ENCODE results near the gene INPP5D.

DNA sequence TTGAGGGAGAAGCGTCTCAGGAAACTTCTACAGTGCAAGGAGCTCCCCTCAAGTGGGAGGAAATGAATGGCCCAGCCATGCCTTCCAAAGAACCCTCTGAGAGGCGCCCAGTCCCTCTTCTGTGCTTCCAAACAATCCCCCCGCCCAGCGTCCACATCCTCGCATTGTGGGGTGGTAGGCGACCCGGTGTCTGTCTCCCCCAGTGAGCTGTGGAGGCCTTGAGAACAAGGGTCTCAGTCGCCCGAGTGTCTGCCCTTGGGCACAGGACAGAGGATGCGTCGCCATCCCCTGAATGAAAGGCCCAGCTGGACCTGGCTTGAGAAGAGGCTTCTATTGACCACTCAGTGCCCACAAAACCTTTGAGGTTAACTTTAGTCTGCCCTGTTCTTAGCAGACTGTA is 29.7 kb downstream of the INPP5D start:
- TF ChIP-seq POLR2AphosphoS5 (IDR thresholded peaks at IDR 0.05) (no peak), POLR2A (IDR thresholded peaks at IDR 0.05) (no peak), CTCF (IDR thresholded peaks at IDR 0.05) (no peak)

Data from suprapubic skin (tissue), 4 donors.